ENCODE data around the gene NT5C3A. TPM values are rescaled to one million over a fixed set of nuclear protein-coding genes. Genes with fewer than 3 reads are reported as not detected.
A peak's percentile ranks its signal among the peaks of the same experiment; 100 is the strongest.

NT5C3A gene
- total and polyA plus RNA-seq, 2 donors from 2014 or later = 22.2 to 29.0 TPM

GRCh38 chr7:33043501-33044400 is 18.8 kb downstream of the NT5C3A start:
- no peak for DNase-seq
- Histone ChIP-seq H3K36me3 (ENCODE audit: control insufficient read depth in 2 of 3, insufficient read depth in 3 of 3, low read length in 3 of 3) (no peaks in the 10 kb centered on the region), H3K27ac (ENCODE audit: low read depth in 2 of 2, low read length in 2 of 2) (peak overlapping the region; percentile 8 to 59), H3K4me3 (ENCODE audit: low read length in 3 of 3) (peak overlapping the region in 1 of 3 donors; percentile 51), H3K9me3 (ENCODE audit: control insufficient read depth in 2 of 3, insufficient read depth in 1 of 3, low read length in 3 of 3) (no peaks in the 10 kb centered on the region), H3K4me1 (ENCODE audit: control insufficient read depth in 2 of 3, insufficient read depth in 2 of 3, low read depth in 1 of 3, low read length in 3 of 3) (peaks cover 0 to 29% (median 3%) of the 10 kb centered on the region in 3 donors), H3K9ac (ENCODE audit: low read length in 3 of 3) (peak overlapping the region in 1 of 3 donors; percentile 58), H3K27me3 (ENCODE audit: control insufficient read depth, insufficient read depth, low read length) (no peaks in the 10 kb centered on the region)
- intact Hi-C loops (cut with DNase I) = no loop called here
- no peak for FAIRE-seq
- TF ChIP-seq CTCF (IDR thresholded peaks at IDR 0.05; ENCODE audit: borderline replicate concordance, extremely low read depth, insufficient read depth) = no peak

GRCh38 chr7:33041631-33042428 is 20.7 kb downstream of the NT5C3A start:
- no peak for FAIRE-seq
- DNase-seq = no peak
- TF ChIP-seq CTCF (IDR thresholded peaks at IDR 0.05; ENCODE audit: borderline replicate concordance, extremely low read depth, insufficient read depth) = no peak
- no peak overlapping the region for H3K9ac ChIP-seq (ENCODE audit: low read length in 3 of 3)
- no peaks in the 10 kb centered on the region for H3K9me3 ChIP-seq (ENCODE audit: control insufficient read depth in 2 of 3, insufficient read depth in 1 of 3, low read length in 3 of 3)
- peaks cover 0 to 41% (median 3%) of the 10 kb centered on the region in 3 donors for H3K4me1 ChIP-seq (ENCODE audit: control insufficient read depth in 2 of 3, insufficient read depth in 2 of 3, low read depth in 1 of 3, low read length in 3 of 3)
- H3K4me3 ChIP-seq (ENCODE audit: low read length in 3 of 3) = no peak overlapping the region
- H3K27ac ChIP-seq (ENCODE audit: low read depth in 2 of 2, low read length in 2 of 2) = no peak overlapping the region
- intact Hi-C loops (cut with DNase I) = no loop called here
- no peaks in the 10 kb centered on the region for H3K27me3 ChIP-seq (ENCODE audit: control insufficient read depth, insufficient read depth, low read length)
- no peaks in the 10 kb centered on the region for H3K36me3 ChIP-seq (ENCODE audit: control insufficient read depth in 2 of 3, insufficient read depth in 3 of 3, low read length in 3 of 3)

- DNase-seq (peak in 3 of 5 donors; percentile 24 to 50 (median 48)), FAIRE-seq (peak; percentile 55)
- intact Hi-C loops (cut with DNase I) = no loop called here
- peak overlapping the region in 2 of 3 donors; percentile 4 to 42 for H3K9ac ChIP-seq (ENCODE audit: low read length in 3 of 3)
- H3K9me3 ChIP-seq (ENCODE audit: control insufficient read depth in 2 of 3, insufficient read depth in 1 of 3, low read length in 3 of 3) = no peaks in the 10 kb centered on the region
- TF ChIP-seq CTCF (IDR thresholded peaks at IDR 0.05; ENCODE audit: borderline replicate concordance, extremely low read depth, insufficient read depth) = no peak
- H3K4me3 ChIP-seq (ENCODE audit: low read length in 3 of 3) = peak overlapping the region; percentile 17 to 75 (median 49)
- no peaks in the 10 kb centered on the region for H3K27me3 ChIP-seq (ENCODE audit: control insufficient read depth, insufficient read depth, low read length)
- peaks cover 0 to 41% (median 3%) of the 10 kb centered on the region in 3 donors for H3K4me1 ChIP-seq (ENCODE audit: control insufficient read depth in 2 of 3, insufficient read depth in 2 of 3, low read depth in 1 of 3, low read length in 3 of 3)
- no peak overlapping the region for H3K27ac ChIP-seq (ENCODE audit: low read depth in 2 of 2, low read length in 2 of 2)
- H3K36me3 ChIP-seq (ENCODE audit: control insufficient read depth in 2 of 3, insufficient read depth in 3 of 3, low read length in 3 of 3) = no peaks in the 10 kb centered on the region
Observed at GRCh38 chr7:33040803-33041516, 21.6 kb downstream of the NT5C3A start.

All from kidney (tissue), 14 donors.